RWPE2 (cell line): ENCODE results near the gene ZNF410.

Source experiments
- ATAC-seq: fragments of 200-7000 bp; cut with Tn5 transposase; 3 replicates; pipeline ENCODE4 v1.9.1; 2021; ENCODE audit warnings: low read depth
- DNase-seq: peaks from one replicate; pipeline ENCODE4 v3.0.0-alpha.2; 2020; ENCODE audit warnings: low spot score
- H3K27ac ChIP-seq: fragments of 450-650 bp; 2 replicates; pipeline ENCODE4 v1.5.1; 2017; ENCODE audit warnings: mild to moderate bottlenecking; ENCODE audit not compliant: poor library complexity, severe bottlenecking
- H3K27me3 ChIP-seq: fragments of 250-450 bp; sonication (Bioruptor Pico); 2 replicates; pipeline ENCODE4 v1.5.1; 2021; ENCODE audit warnings: mild to moderate bottlenecking, moderate library complexity; ENCODE audit not compliant: insufficient read depth, poor library complexity, severe bottlenecking
- H3K36me3 ChIP-seq: fragments of 250-450 bp; sonication (Bioruptor Pico); 2 replicates; pipeline ENCODE4 v1.5.1; 2020; ENCODE audit warnings: low read depth, mild to moderate bottlenecking, moderate library complexity
- H3K4me1 ChIP-seq: fragments of 250-450 bp; sonication (Bioruptor Pico); 2 replicates; pipeline ENCODE4 v1.5.1; 2021; ENCODE audit warnings: mild to moderate bottlenecking, moderate library complexity; ENCODE audit not compliant: insufficient read depth, poor library complexity, severe bottlenecking
- H3K4me3 ChIP-seq: fragments of 250-450 bp; sonication (Bioruptor Pico); 2 replicates; pipeline ENCODE4 v1.5.1; 2021; ENCODE audit warnings: mild to moderate bottlenecking, moderate library complexity; ENCODE audit not compliant: severe bottlenecking
- H3K9me3 ChIP-seq: fragments of 250-450 bp; sonication (Bioruptor Pico); 2 replicates; pipeline ENCODE4 v1.5.1; 2021; ENCODE audit warnings: mild to moderate bottlenecking, moderate library complexity; ENCODE audit not compliant: severe bottlenecking
- TF ChIP-seq, protein P1 (sequence below): fragments of 450-650 bp; IDR thresholded peaks from one replicate; pipeline ENCODE4 v1.5.1; 2017; ENCODE audit warnings: mild to moderate bottlenecking, moderate library complexity; ENCODE audit not compliant: poor library complexity, severe bottlenecking

ZNF410 gene

GRCh38 chr14:73937012-73937411, 50.4 kb downstream of the ZNF410 start:
- ATAC-seq, result 0 out of 3 replicates have a peak, but pooled peaks have one; percentile 29
- TF ChIP-seq, protein P1, sequence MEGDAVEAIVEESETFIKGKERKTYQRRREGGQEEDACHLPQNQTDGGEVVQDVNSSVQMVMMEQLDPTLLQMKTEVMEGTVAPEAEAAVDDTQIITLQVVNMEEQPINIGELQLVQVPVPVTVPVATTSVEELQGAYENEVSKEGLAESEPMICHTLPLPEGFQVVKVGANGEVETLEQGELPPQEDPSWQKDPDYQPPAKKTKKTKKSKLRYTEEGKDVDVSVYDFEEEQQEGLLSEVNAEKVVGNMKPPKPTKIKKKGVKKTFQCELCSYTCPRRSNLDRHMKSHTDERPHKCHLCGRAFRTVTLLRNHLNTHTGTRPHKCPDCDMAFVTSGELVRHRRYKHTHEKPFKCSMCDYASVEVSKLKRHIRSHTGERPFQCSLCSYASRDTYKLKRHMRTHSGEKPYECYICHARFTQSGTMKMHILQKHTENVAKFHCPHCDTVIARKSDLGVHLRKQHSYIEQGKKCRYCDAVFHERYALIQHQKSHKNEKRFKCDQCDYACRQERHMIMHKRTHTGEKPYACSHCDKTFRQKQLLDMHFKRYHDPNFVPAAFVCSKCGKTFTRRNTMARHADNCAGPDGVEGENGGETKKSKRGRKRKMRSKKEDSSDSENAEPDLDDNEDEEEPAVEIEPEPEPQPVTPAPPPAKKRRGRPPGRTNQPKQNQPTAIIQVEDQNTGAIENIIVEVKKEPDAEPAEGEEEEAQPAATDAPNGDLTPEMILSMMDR, result no peak
- peaks cover 49% of the 10 kb centered on the region for H3K36me3 ChIP-seq
- H3K27ac ChIP-seq, result no peak overlapping the region
- no peaks in the 10 kb centered on the region for H3K9me3 ChIP-seq
- no peak for DNase-seq
- no peaks in the 10 kb centered on the region for H3K27me3 ChIP-seq
- H3K4me1 ChIP-seq, result no peaks in the 10 kb centered on the region
- no peak overlapping the region for H3K4me3 ChIP-seq

DNA sequence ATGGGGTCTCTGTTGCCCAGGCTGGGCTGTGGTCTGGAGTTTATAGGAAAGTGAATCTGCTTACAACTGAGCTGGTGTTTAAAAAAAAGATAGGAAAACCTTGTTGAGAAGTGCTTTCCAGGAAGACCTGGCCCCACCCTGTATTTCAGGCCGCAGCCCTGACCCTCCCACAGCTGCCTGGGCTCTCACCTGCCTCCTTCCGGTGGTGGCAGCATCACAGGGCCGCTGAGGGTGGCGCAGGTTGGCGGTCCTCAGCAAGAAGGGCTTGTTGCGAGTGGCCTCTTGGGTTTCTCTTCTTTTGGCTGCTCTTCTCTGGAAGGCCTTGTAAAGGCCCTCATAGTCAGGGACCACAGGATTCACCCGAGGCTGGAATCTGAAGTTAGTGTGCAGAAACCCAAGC, 55.5 kb downstream of the ZNF410 start:
- Histone ChIP-seq H3K4me1 (peaks cover 3% of the 10 kb centered on the region), H3K27ac (no peak overlapping the region), H3K9me3 (no peaks in the 10 kb centered on the region), H3K27me3 (no peaks in the 10 kb centered on the region), H3K4me3 (no peak overlapping the region), H3K36me3 (peaks cover 10% of the 10 kb centered on the region)
- DNase-seq (no peak), ATAC-seq (no peak)
- TF ChIP-seq, protein P1, result no peak

GRCh38 chr14:73943083-73943482, 56.4 kb downstream of the ZNF410 start:
- no peaks in the 10 kb centered on the region for H3K27me3 ChIP-seq
- H3K27ac ChIP-seq, result no peak overlapping the region
- ATAC-seq, result peak; percentile 61
- DNase-seq, result no peak
- H3K4me3 ChIP-seq, result no peak overlapping the region
- TF ChIP-seq, protein P1, result no peak
- no peaks in the 10 kb centered on the region for H3K9me3 ChIP-seq
- peaks cover 1% of the 10 kb centered on the region for H3K36me3 ChIP-seq
- H3K4me1 ChIP-seq, result peaks cover 3% of the 10 kb centered on the region

- Histone ChIP-seq H3K27ac (no peak overlapping the region), H3K27me3 (no peaks in the 10 kb centered on the region), H3K4me1 (peaks cover 3% of the 10 kb centered on the region), H3K4me3 (no peak overlapping the region), H3K9me3 (no peaks in the 10 kb centered on the region), H3K36me3 (no peaks in the 10 kb centered on the region)
- DNase-seq, result no peak
- ATAC-seq, result no peak
- TF ChIP-seq, protein P1, result no peak
These were observed 57.9 kb downstream of the ZNF410 start for GRCh38 chr14:73944432-73945158.

DNA sequence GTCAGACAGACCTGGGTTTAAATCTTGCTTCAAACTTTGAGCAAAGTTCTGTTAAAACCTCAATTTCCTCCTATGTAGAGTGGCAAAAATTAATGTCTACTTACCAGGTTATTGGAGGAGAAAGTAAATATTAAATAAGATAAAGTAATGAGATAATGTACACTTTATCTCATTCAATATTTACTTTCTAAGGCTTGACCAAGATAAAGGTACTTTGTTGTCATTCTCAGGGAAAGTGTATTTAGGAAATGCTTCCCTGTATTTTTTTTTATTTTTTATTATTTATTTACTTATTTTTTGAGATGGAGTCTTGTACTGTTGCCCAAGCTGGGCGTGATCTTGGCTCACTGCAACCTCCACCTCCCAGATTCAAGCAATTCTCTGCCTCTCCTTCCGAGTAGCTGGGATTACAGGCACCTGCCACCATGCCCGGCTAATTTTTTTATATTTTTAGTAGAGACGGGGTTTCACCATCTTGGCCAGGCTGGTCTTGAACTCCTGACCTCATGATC, 58.6 kb downstream of the ZNF410 start:
- Histone ChIP-seq H3K27me3 (no peaks in the 10 kb centered on the region), H3K9me3 (no peaks in the 10 kb centered on the region), H3K27ac (no peak overlapping the region), H3K4me3 (no peak overlapping the region), H3K36me3 (no peaks in the 10 kb centered on the region), H3K4me1 (peaks cover 3% of the 10 kb centered on the region)
- DNase-seq, result no peak
- TF ChIP-seq, protein P1, result no peak
- ATAC-seq, result no peak
